ENCODE data around the gene GRM5.

GRM5 gene

GRCh38 chr11:88831303-88831890 lies 234.4 kb downstream of the GRM5 start:
- DNase-seq (ENCODE audit: insufficient read length, low spot score) (no peak), FAIRE-seq (no peak)
- TF ChIP-seq PAX5 (IDR thresholded peaks at IDR 0.05; ENCODE audit: insufficient read depth, low read length, severe bottlenecking) (no peak), POU2F2 (IDR thresholded peaks at IDR 0.05; ENCODE audit: low read depth, low read length) (no peak), SPI1 (IDR thresholded peaks at IDR 0.05; ENCODE audit: low read depth, low read length) (no peak), TAF1 (IDR thresholded peaks at IDR 0.05; ENCODE audit: low read depth, low read length) (no peak), POLR2AphosphoS5 (IDR thresholded peaks at IDR 0.05; ENCODE audit: low read depth, low read length) (no peak)

GRCh38 chr11:88827018-88827676 lies 238.6 kb downstream of the GRM5 start:
- FAIRE-seq: no peak
- no peak for TF ChIP-seq POU2F2 (IDR thresholded peaks at IDR 0.05; ENCODE audit: low read depth, low read length)
- no peak for TF ChIP-seq PAX5 (IDR thresholded peaks at IDR 0.05; ENCODE audit: insufficient read depth, low read length, severe bottlenecking)
- no peak for TF ChIP-seq TAF1 (IDR thresholded peaks at IDR 0.05; ENCODE audit: low read depth, low read length)
- no peak for TF ChIP-seq POLR2A (IDR thresholded peaks at IDR 0.05; ENCODE audit: low read depth, low read length)
- no peak for TF ChIP-seq POLR2AphosphoS5 (IDR thresholded peaks at IDR 0.05; ENCODE audit: low read depth, low read length)
- TF ChIP-seq SPI1 (IDR thresholded peaks at IDR 0.05; ENCODE audit: low read depth, low read length): no peak
- DNase-seq (ENCODE audit: insufficient read length, low spot score): no peak

- no peak for TF ChIP-seq POLR2A (IDR thresholded peaks at IDR 0.05; ENCODE audit: low read depth, low read length)
- no peak for TF ChIP-seq SPI1 (IDR thresholded peaks at IDR 0.05; ENCODE audit: low read depth, low read length)
- TF ChIP-seq PAX5 (IDR thresholded peaks at IDR 0.05; ENCODE audit: insufficient read depth, low read length, severe bottlenecking): no peak
- no peak for TF ChIP-seq TAF1 (IDR thresholded peaks at IDR 0.05; ENCODE audit: low read depth, low read length)
- no peak for TF ChIP-seq POU2F2 (IDR thresholded peaks at IDR 0.05; ENCODE audit: low read depth, low read length)
- no peak for TF ChIP-seq POLR2AphosphoS5 (IDR thresholded peaks at IDR 0.05; ENCODE audit: low read depth, low read length)
- no peak for FAIRE-seq
Measured at GRCh38 chr11:88819616-88820015, 246.2 kb downstream of the GRM5 start.

GRCh38 chr11:88818978-88819377 lies 246.8 kb downstream of the GRM5 start:
- FAIRE-seq: no peak
- TF ChIP-seq POLR2AphosphoS5 (IDR thresholded peaks at IDR 0.05; ENCODE audit: low read depth, low read length) (no peak), SPI1 (IDR thresholded peaks at IDR 0.05; ENCODE audit: low read depth, low read length) (no peak), POU2F2 (IDR thresholded peaks at IDR 0.05; ENCODE audit: low read depth, low read length) (no peak), PAX5 (IDR thresholded peaks at IDR 0.05; ENCODE audit: insufficient read depth, low read length, severe bottlenecking) (no peak), TAF1 (IDR thresholded peaks at IDR 0.05; ENCODE audit: low read depth, low read length) (no peak), POLR2A (IDR thresholded peaks at IDR 0.05; ENCODE audit: low read depth, low read length) (no peak)
- no peak for DNase-seq (ENCODE audit: insufficient read length, low spot score)

More at GRCh38 chr11:88819616-88820015, 246.2 kb downstream of the GRM5 start:
- DNase-seq (ENCODE audit: insufficient read length, low spot score): no peak

- TF ChIP-seq POU2F2 (IDR thresholded peaks at IDR 0.05; ENCODE audit: low read depth, low read length) (no peak), POLR2AphosphoS5 (IDR thresholded peaks at IDR 0.05; ENCODE audit: low read depth, low read length) (no peak), PAX5 (IDR thresholded peaks at IDR 0.05; ENCODE audit: insufficient read depth, low read length, severe bottlenecking) (no peak), SPI1 (IDR thresholded peaks at IDR 0.05; ENCODE audit: low read depth, low read length) (no peak), POLR2A (IDR thresholded peaks at IDR 0.05; ENCODE audit: low read depth, low read length) (no peak), TAF1 (IDR thresholded peaks at IDR 0.05; ENCODE audit: low read depth, low read length) (no peak)
- DNase-seq (ENCODE audit: insufficient read length, low spot score): no peak
- FAIRE-seq: no peak
Measured at GRCh38 chr11:88815505-88815904, 250.3 kb downstream of the GRM5 start.

- DNase-seq (ENCODE audit: insufficient read length, low spot score): no peak
- FAIRE-seq: no peak
- no peak for TF ChIP-seq SPI1 (IDR thresholded peaks at IDR 0.05; ENCODE audit: low read depth, low read length)
Measured at GRCh38 chr11:88814076-88814475, 251.7 kb downstream of the GRM5 start.

GRCh38 chr11:88813233-88813915 lies 252.4 kb downstream of the GRM5 start:
- DNase-seq (ENCODE audit: insufficient read length, low spot score) (no peak), FAIRE-seq (no peak)
- TF ChIP-seq POLR2A (IDR thresholded peaks at IDR 0.05; ENCODE audit: low read depth, low read length) (no peak), TAF1 (IDR thresholded peaks at IDR 0.05; ENCODE audit: low read depth, low read length) (no peak), PAX5 (IDR thresholded peaks at IDR 0.05; ENCODE audit: insufficient read depth, low read length, severe bottlenecking) (no peak), POU2F2 (IDR thresholded peaks at IDR 0.05; ENCODE audit: low read depth, low read length) (no peak)

- TF ChIP-seq POU2F2 (IDR thresholded peaks at IDR 0.05; ENCODE audit: low read depth, low read length) (no peak), SPI1 (IDR thresholded peaks at IDR 0.05; ENCODE audit: low read depth, low read length) (no peak)
- DNase-seq (ENCODE audit: insufficient read length, low spot score): no peak
- no peak for FAIRE-seq
Measured at GRCh38 chr11:88810420-88811097, 255.2 kb downstream of the GRM5 start.

- no peak for DNase-seq (ENCODE audit: insufficient read length, low spot score)
- FAIRE-seq: no peak
- TF ChIP-seq TAF1 (IDR thresholded peaks at IDR 0.05; ENCODE audit: low read depth, low read length) (no peak), SPI1 (IDR thresholded peaks at IDR 0.05; ENCODE audit: low read depth, low read length) (no peak), PAX5 (IDR thresholded peaks at IDR 0.05; ENCODE audit: insufficient read depth, low read length, severe bottlenecking) (no peak), POLR2A (IDR thresholded peaks at IDR 0.05; ENCODE audit: low read depth, low read length) (no peak), POU2F2 (IDR thresholded peaks at IDR 0.05; ENCODE audit: low read depth, low read length) (no peak), POLR2AphosphoS5 (IDR thresholded peaks at IDR 0.05; ENCODE audit: low read depth, low read length) (no peak)
Measured at GRCh38 chr11:88809126-88809525, 256.7 kb downstream of the GRM5 start.
